ENCODE data around the gene FMNL1.
"Not testable (repeated sequence)": the region's sequence is repeated elsewhere in the genome, so short reads cannot be mapped to it uniquely, and the experiment has no call there.

FMNL1 gene

GRCh38 chr17:45221081-45222013, at the start of gene FMNL1:
FMNL1 (plus strand) TSS chr17:45221885; CDS start chr17:45222125, 240 bp downstream.
- DNase-seq, result peak; percentile 37

- no peak for DNase-seq
Observed at GRCh38 chr17:45172232-45172540, 49.5 kb upstream of the FMNL1 start.

GRCh38 chr17:45172541-45173286, 49.0 kb upstream of the FMNL1 start:
- peak; percentile 22 for DNase-seq

- DNase-seq, result no peak
Observed at GRCh38 chr17:45175759-45176115, 45.9 kb upstream of the FMNL1 start.

- no peak for DNase-seq
Observed at GRCh38 chr17:45177563-45177962, 44.1 kb upstream of the FMNL1 start.

GRCh38 chr17:45184144-45184543, 37.5 kb upstream of the FMNL1 start:
- DNase-seq, result no peak

- no peak for DNase-seq
Observed at GRCh38 chr17:45186801-45187354, 34.8 kb upstream of the FMNL1 start.

GRCh38 chr17:45189009-45189408, 32.7 kb upstream of the FMNL1 start:
- DNase-seq, result no peak

GRCh38 chr17:45190503-45191255, 31.0 kb upstream of the FMNL1 start:
- DNase-seq, result no peak

GRCh38 chr17:45195424-45195823, 26.3 kb upstream of the FMNL1 start:
- no peak for DNase-seq

- DNase-seq, result no peak
Observed at GRCh38 chr17:45197108-45197507, 24.6 kb upstream of the FMNL1 start.

GRCh38 chr17:45197555-45198334, 23.9 kb upstream of the FMNL1 start:
- peak; percentile 76 for DNase-seq

GRCh38 chr17:45200701-45201100, 21.0 kb upstream of the FMNL1 start:
- no peak for DNase-seq

- DNase-seq, result no peak
Observed at GRCh38 chr17:45201457-45201856, 20.2 kb upstream of the FMNL1 start.

- DNase-seq, result not testable (repeated sequence)
Observed at GRCh38 chr17:45201880-45202279, 19.8 kb upstream of the FMNL1 start.

- DNase-seq, result peak; percentile 80
Observed at GRCh38 chr17:45218895-45219661, 2.6 kb upstream of the FMNL1 start.

- DNase-seq, result no peak
Observed at GRCh38 chr17:45220079-45220478, 1.6 kb upstream of the FMNL1 start.

- DNase-seq, result no peak
Observed at GRCh38 chr17:45222014-45222288, 266 bp downstream of the FMNL1 start.

- no peak for DNase-seq
Observed at GRCh38 chr17:45222289-45222995, 757 bp downstream of the FMNL1 start.

GRCh38 chr17:45222996-45223538, 1.4 kb downstream of the FMNL1 start:
- DNase-seq, result no peak

Data from activated CD4-positive, alpha-beta T cell treated with anti-CD3 and anti-CD28 coated beads for 1 hour (primary cell).